ENCODE data around the gene ZNF581.
A peak's percentile ranks its signal among the peaks of the same experiment; 100 is the strongest.

- TF ChIP-seq SP1 (IDR thresholded peaks at IDR 0.05), result peak; percentile 98
- no peak for TF ChIP-seq SUZ12 (IDR thresholded peaks at IDR 0.05)
- TF ChIP-seq ELF4 (IDR thresholded peaks at IDR 0.05), result no peak
- no peak for TF ChIP-seq BHLHE40 (IDR thresholded peaks at IDR 0.05; ENCODE audit: borderline replicate concordance)
- no peak for TF ChIP-seq TARDBP (IDR thresholded peaks at IDR 0.05)
- no peak for TF ChIP-seq ZNF384 (IDR thresholded peaks at IDR 0.05)
- TF ChIP-seq ARNT (IDR thresholded peaks at IDR 0.05), result no peak
- no peak for TF ChIP-seq FOXK2 (IDR thresholded peaks at IDR 0.05)
- TF ChIP-seq L3MBTL2 (conservative IDR thresholded peaks at IDR 0.05), result peak; percentile 42; the same call in 1 of the 2 replicates
- TF ChIP-seq LEF1 (IDR thresholded peaks at IDR 0.05; ENCODE audit: borderline replicate concordance), result no peak
- TF ChIP-seq FOXA1 (IDR thresholded peaks at IDR 0.05), result no peak
- no peak for TF ChIP-seq HDGF (IDR thresholded peaks at IDR 0.05; ENCODE audit: borderline replicate concordance)
- no peak for TF ChIP-seq PKNOX1 (IDR thresholded peaks at IDR 0.05)
Measured at GRCh38 chr19:55624109-55625003, 19.1 kb upstream of the ZNF581 start, which contains the start of gene ZNF784.

All from HEK293T (cell line).